SK-N-MC (cell line): ENCODE results near the gene STOM.

ENCODE experiments used
- EZH2 ChIP-seq: fragments of 200-600 bp; sonication (generic); IDR thresholded peaks from one replicate; pipeline ENCODE4 v1.6.1; 2017; ENCODE audit warnings: antibody characterized with exemption
- POLR2AphosphoS5 ChIP-seq: IDR thresholded peaks from 2 replicates; pipeline ENCODE4 v1.6.1; 2012; ENCODE audit warnings: mild to moderate bottlenecking, low read depth, low read length, borderline replicate concordance

- TF ChIP-seq POLR2AphosphoS5 (no peak), EZH2 (no peak)
These were observed 56.4 kb downstream of the STOM start for GRCh38 chr9:121313458-121314152.
